GM19463 (cell line): ENCODE data around the gene SYMPK.
"Not testable (repeated sequence)": the region's sequence is repeated elsewhere in the genome, so short reads cannot be mapped to it uniquely, and the experiment has no call there.

ENCODE experiments used
- ATAC-seq: cut with Tn5 transposase; IDR thresholded peaks from one replicate; pipeline ENCODE4 v1.9.1; 2021; ENCODE audit warnings: mild to moderate bottlenecking, moderate library complexity; ENCODE audit not compliant: unreplicated experiment

Gene SYMPK

DNA sequence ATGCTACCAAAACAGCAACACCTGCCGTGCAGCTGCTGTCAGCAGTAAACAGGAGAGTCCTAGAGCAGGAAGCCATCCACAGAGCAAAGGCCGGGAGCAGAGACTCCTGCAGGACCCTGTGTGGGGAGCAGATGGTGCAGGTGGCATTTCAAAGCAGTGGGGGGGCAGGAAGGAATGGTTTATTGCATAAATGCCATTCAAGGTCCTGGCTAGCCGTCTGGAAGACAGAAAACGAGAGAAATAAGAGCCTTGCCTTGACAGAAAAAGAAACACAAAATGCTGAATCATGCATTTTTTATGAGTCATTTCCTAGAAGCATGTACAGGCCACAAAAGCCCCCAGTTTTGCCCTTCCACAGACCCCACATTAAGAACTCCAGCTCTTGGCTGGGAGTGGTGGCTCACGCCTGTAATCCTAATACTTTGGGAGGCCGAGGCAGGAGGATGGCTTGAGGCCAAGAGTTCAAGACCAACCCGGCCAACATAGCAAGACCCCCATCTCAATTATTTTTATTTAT, 53.2 kb downstream of the SYMPK start:
- no peak for ATAC-seq

DNA sequence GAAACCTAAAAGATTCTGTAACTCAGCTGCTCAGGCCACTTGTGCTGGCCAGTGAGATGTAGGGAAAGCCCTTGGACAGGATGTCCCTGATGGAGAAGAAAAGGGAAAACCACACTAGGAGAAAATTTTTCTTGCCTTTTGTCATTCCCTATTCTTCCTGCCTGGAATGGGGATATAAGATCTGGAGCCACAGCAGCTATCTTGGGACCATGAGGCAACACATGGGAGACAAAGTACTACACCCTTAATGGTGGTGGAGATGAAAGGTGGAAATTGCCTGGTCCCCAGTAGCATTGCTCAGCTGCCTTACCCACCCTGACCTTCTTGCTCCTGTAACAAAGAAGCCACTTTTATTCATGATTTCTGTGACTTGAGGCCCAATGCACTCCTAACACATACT, 57.2 kb downstream of the SYMPK start:
- ATAC-seq = no peak

DNA sequence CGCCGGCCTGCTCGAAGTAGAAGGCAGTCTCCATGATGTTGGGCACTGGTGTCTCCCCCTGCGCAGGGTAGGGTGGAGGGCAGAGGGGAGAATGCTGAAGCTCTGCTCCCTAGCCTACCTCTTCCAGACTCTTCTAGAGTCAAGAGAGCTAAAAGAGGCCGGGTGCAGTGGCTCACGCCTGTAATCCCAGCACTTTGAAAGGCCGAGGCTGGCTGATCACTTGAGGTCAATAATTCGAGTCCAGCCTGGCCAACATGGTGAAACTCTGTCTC, 58.1 kb downstream of the SYMPK start:
- ATAC-seq = no peak

DNA sequence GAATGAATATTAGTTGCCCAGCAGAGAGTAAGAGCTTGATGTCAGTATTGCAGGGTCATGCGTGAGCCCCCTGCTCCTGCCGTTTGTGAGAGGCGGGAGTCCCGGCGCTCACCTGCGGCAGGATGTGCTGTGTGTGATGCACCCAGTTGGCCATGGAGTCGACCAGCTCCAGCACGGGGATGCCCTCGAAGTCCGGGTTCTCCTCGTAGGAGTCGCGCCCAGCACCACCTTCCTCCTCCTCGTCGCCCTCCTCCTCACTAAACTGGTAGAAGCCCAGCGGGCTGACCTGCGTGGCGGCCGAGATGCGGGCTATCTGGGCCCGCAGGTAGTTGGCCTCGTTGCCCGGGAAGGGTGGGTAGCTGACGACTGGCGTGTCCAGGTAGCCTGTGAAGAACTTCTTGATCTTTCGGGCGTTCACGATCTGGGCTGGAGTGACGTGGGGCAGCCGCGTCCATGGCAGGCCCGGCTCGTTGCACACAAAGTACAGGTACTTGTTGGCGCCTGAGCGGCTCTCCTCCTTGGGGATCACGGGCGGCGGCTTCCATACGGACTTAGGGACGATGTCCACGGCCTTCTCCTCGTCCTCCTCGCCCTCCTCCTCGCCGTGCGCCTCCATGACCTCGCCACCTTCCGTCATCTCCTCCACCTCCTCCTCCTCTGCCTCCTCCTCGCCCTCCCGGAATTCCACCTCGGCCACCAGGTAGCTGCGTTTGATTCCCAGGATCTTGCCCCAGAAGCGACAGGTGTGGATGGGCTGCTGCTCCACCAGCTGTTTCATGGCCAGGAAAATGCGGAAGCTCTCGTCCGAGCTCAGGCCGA, 58.6 kb downstream of the SYMPK start:
- ATAC-seq = no peak

DNA sequence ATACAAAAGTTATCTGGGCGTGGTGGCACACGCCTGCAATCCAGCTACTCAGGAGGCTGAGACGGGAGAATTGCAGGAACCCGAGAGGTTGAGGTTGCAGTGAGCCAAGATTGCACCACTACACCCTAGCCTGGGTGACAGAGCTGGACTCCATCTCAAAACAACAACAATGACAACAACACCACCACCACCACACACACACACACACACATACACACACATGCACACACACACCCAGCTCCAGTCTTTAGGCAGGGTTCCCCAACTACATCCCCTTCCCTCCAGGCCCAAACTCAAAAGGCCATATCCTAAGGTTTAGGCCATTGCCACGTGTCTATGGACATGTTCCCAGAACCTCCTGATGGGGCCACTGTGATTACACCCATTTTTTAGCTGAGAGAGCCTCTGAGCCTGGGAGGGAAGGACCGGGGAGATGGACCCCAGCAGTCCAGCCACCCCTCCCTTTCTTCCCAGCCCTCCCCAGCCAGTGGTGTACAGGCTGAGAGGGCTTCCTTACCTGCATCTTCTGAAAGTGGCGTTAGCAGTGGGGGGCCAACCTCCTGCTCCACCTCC, 61.3 kb downstream of the SYMPK start:
- ATAC-seq = no peak

DNA sequence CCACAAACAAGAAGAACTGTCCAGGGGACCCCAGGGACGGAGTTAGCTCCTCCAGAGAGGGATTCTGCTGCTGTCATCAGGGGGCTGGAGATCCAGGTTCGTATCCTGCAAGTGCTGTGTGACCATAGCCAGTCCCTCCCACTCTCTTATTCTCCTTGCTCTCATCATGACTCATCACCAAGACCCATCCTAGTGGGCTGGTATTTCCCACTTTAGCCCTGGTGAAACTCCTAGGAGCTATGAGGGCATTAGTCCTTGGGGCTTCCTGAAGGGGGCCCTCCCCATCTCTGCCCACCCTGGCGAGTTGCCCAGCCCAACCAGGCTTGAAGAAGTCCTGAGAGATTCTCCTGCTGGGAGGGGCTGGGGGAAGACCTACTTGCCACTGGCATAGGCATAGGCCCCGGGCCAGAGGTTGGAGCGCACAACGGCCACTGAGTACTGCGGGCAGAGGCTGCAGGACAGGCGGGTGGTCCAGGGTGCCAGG, 62.8 kb downstream of the SYMPK start:
- no peak for ATAC-seq

DNA sequence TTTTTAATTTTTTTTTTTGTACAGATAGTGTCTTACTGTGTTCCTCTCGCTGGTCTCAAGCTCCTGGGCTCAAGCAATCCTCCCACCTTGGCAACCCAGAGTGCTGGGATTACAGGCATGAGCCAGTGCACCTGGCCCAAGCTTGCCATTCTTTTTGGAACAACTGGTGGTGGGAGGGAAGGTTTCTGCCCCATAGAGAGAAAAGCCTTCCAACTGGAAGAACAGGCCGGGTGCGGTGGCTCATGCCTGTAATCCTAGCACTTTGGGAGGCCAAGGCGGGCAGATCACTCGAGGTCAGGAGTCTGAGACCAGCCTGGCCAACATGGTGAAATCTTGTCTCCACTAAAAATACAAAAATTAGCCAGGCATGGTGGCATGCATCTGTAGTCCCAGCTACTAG, 63.4 kb downstream of the SYMPK start:
- ATAC-seq = not testable (repeated sequence)

DNA sequence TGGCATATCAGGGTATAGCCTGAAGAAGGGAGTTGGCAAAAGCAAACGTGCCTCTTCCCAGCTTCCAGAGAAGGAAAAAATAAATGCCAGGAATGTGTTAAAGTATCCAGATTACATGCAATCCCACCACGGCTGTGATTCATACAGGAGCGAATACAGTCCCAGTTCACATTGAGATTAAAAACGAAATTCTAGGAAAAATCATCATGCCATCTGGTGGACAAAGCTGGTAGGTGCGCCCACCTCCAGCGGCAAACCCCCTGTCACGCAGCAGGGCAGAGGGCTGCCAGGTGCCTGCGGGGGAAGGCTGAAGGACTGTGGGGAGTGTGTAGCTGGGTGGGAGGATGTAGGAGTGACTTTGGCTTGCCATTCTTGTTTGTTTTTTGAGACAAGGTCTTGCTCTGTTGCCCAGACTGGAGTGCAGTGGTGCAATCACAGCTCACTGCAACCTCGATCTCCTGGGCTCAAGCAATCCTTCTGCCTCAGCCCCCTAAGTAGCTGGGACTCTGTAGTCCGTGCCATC, 63.9 kb downstream of the SYMPK start:
- no peak for ATAC-seq

DNA sequence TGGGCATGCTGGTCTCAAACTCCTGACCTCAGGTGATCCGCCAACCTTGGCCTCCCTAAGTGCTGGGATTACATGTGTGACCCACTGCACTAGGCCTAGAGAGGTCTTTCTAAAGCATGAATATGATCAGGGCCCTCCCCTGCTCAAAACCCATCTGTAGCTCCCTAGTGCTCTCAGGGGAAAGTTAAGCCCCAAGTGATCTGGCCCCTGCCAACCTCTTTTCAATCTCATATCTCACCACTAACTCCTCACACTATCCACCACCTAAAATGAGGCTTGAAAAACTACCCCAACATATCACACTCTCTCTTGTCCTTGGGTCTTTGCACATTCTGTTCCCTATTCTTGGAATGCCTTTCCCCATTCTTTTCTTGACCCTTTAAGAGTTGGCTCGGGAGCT, 68.3 kb downstream of the SYMPK start:
- ATAC-seq = no peak

DNA sequence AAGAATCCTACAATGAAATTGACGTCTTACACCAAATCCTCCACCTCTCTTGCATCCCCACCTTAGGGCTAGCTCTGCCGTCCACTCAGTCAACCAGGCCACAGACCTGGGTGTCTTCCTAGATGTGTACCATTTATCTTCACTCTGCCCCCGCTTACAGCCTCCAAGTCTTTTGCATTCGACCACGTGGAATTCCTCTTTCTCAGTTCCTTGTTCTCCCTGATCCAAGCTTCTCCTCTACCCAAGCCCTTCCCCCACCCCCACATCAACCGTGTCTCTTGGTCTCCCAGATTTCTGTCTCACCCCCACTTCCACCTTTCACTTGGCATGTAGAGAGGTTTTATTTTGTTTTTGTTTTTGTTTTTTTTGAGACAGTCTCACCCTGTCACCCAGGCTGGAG, 69.1 kb downstream of the SYMPK start:
- no peak for ATAC-seq

DNA sequence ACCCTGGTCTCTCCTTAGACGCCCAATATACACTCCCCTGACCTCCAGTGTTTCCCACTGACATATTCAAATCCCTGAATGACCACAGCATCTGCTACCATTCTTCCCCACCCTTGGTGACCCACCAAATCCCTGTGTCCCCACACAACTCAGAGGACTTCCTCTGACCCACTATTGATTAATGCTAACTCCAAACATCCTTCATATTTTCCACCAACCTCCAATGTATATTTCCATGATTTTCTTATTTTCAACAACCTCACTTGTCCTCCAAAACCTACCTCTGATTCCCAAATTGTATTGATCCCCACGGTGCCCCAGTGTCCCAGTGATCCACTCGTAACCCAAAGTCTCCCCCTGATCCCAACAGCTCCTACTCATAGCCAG, 69.8 kb downstream of the SYMPK start:
- ATAC-seq = no peak

DNA sequence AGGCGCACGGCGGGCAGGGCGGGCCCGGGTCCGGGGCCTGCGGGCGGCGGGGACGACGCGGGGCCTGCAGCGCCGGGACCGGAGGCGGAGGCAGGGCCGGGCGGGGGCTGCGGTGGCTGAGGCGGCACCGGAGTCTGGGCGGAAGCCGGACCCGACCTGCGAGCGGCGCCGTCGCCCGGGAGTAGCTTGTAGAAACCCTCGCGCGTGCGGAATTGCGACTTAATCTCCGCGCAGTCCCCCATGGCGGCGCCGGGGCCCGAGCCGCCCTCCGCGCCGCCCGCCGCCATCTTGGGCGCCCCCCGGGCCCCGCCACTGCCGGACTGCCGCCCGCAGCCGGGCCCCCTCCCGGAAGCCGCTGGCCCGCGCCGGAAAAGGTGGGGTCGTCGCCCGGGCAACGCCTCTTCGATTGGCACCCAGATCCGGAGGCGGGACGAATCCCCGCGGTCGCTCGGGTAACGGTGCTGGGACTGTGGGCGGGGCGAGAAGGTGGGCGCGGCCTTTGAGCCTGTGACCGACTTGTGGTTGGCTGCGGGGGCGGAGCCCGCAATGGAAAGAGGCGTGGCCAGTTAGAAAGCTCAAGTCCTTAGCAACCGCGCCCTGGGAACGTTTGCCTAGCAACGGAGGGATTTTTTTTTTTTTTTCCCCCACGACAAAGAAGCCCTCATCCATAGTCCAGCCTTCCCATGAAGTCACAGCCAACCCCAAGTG, 70.3 kb downstream of the SYMPK start, which contains the start of gene DMWD:
Gene DMWD, minus strand, starts transcription at position 376 of the 708 bp plus-strand sequence. Its CDS starts 89 bp downstream, at position 287.
- peak; percentile 94 for ATAC-seq

DNA sequence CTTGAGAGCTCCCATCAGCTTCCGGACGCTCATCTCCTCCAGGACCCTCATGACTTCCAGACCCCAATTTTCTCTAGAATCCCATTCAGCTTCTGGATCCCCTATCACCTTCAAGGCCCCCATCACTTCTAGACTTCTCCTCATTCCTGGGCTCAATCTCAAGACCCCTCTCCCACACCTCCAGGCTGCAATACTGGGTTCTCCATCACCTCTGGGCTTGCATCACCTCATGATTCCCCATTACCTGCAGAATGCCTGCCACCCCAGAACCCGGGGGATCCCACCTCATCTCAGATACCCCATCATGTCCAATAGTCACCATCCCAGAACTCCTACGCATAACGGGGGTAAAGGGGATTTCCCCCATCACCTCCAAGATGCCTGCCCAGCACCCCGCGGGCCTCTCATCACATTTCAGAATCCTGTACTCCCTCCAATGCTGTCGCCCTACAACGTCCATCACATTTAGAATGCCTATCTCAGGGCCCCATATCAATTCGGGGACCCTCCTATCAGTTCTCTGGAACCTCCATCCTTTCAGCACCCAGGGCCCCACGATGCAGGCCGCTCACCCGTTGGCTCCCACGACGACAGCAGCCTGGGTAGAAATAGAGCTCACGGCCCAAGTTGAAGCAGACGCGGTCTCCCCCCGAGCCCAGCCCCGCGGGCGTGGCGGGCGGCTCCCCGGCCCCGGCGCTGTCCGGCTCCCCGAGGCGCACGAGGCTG, 71.0 kb downstream of the SYMPK start:
- no peak for ATAC-seq

DNA sequence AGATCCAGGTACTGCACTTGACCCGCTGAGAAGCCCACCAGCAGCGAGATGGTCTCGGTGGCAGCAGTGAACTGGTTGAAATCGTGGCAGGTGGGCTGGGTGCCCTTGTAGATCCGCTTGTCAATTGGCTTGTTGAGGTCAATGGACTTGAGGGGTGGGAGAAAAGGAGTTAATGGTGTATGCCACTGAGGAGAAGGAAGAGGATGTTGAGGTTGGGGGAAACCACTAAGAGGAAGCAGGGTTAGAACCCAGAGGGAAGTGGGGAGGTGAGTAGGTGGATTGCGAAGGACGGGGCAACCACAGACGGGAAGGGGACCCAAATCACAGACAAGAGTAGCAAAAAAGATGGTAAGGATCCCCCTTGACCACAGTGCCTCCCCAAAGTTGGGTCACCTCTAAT, 72.0 kb downstream of the SYMPK start:
- ATAC-seq = no peak

DNA sequence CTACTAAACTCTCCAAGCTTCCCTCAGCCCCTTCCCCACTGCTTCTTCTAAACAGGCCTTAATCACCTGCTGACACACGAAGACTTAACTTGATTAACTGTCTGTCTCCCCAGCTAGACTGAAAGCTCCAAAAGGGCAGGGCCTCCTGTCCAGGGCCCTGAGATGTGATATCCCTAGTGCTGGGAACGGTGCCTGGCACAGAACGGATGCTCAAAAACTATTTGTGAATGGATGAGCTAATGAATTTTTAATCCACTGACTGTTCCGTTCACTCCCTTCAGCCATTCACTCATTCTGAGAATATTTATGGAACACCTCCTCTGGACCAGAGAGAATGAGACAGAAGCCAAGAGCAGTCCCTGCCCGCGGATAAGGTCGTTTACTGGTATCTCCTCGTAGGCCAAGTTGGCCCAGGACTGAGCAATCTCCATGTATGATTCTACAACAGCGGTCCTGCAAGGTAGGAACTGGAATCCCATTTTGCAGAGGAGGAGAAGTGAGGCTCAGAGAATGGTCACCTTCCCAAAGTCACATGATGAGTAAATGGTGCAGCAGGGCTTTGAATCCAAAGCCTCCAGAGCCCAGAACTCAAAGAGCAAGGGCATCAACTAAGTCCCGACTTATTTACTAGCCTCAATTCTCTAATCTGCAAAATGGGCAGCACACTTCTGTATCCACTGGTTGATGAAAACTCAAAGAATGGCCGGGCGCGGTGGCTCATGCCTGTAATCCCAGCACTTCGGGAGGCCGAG, 73.7 kb downstream of the SYMPK start:
- ATAC-seq = no peak

DNA sequence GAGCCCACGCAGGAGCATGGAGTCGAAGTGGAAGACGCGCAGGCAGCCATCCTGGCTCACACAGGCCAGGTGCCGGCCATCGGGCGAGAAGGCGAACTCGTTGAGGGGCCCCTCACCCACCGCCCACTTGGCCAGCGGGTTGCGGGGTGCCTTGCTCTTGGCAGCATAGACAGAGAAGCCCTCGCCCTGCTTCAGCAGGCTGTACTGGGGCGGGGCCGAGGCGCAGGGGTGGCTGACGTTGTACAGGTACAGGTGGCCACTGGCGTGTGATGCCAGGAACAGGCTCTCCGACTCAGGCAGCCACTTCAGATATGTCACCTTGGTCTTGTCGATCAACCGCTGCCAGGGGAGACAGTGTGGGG, 76.4 kb downstream of the SYMPK start:
- no peak for ATAC-seq

DNA sequence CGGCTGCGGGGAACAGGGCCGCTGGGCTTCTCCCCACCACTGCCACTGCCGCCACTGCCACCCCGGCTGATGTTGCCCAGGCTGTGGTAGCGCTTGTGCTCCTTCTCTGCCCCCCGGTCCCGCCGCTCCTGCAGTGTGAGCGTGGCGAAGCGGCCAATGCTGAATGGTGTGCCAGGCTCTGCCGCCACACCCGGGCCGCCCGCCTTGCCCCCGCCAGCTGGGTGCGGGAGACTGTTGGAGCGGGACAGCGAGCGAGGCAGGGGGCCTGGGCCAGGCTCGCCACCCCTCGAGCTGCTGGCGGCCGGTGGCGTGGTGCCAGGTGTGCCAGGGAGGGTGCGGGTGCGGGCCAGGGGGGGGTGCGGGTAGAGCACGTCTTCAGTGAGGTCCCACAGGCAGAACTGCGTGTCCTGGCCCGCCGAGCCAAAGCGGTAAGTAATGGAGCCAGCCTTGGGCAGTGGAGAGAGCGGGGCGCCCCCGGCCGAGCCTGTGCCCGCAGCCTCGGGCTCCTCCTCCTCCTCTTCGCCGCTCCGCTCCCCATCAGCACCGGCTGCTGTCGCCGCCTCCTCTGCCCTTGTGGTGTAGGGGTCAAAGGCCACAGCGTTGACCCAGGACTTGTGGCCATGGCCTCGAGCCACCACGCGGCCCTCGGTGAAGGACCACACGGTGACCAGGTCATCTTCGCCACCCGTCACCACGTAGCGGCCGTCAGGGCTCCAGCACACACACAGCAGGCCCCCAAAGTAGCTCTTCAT, 77.0 kb downstream of the SYMPK start:
- no peak for ATAC-seq

DNA sequence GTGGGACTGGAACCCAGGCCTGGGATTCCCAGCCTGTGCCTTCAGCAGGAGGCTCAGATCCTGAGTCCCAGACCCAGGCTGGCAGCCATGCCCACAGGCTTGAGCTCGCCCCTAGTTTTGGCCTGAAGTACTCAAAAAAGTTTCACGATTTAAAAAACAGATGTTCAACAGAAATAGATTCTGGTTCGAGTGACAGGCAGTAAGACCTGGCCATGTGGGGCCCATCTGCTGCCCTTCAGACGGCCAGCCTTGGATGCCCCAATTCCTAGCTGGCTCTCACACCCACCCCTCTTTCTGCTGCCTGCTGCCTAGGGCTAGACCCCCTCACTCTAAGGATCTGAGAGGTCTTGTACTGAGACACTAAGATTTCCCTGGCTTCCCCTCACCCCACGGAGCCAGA, 77.8 kb downstream of the SYMPK start:
- no peak for ATAC-seq

DNA sequence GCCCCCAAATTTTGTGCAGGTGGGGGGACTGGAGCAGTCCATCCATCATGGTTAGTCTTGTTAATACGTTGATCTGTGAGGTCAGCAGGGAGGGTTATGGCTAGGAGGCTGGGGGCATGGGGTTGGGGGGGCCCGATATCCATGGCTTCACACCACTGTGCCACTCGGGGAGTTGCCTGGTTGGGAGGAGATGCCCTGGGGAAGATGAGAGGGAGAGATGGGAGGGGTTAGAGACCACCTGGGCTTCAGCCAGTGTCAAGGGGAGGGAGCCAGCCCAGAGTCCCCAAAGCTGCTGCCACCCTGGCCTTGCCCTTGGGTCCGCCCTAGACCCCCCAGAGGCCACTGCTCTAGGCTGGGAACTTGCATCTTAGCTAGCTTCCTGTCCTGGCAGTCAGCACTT, 78.9 kb downstream of the SYMPK start:
- ATAC-seq = no peak
